Neural cell (in vitro differentiated cells): ENCODE measurements around the gene PLEKHD1.

Experiments
- EP300 ChIP-seq: fragments of 450-650 bp; conservative IDR thresholded peaks from 2 replicates; pipeline ENCODE4 v1.6.1; 2014; ENCODE audit warnings: antibody characterized with exemption, mild to moderate bottlenecking, moderate library complexity; ENCODE audit not compliant: poor library complexity, severe bottlenecking
- EZH2 ChIP-seq: fragments of 200-600, 300-800 bp; shearing (Covaris generic), sonication (generic); IDR thresholded peaks from 2 replicates; pipeline ENCODE4 v1.6.1; 2014; ENCODE audit warnings: antibody characterized with exemption, low read length, borderline replicate concordance, mild to moderate bottlenecking; ENCODE audit not compliant: insufficient read depth, poor library complexity, severe bottlenecking
- MXI1 ChIP-seq: fragments of 450-650 bp; conservative IDR thresholded peaks from 2 replicates; pipeline ENCODE4 v1.6.1; 2014; ENCODE audit warnings: antibody characterized with exemption, mild to moderate bottlenecking; ENCODE audit not compliant: poor library complexity, severe bottlenecking
- POLR2AphosphoS5 ChIP-seq: IDR thresholded peaks from 2 replicates; pipeline ENCODE4 v1.6.1; 2012
- RAD21 ChIP-seq: fragments of 450-650 bp; conservative IDR thresholded peaks from 2 replicates; pipeline ENCODE4 v1.6.1; 2014; ENCODE audit warnings: antibody characterized with exemption, mild to moderate bottlenecking, moderate library complexity
- SMC3 ChIP-seq: fragments of 450-650 bp; conservative IDR thresholded peaks from 2 replicates; pipeline ENCODE4 v1.6.1; 2014; ENCODE audit warnings: antibody characterized with exemption, mild to moderate bottlenecking, moderate library complexity; ENCODE audit not compliant: poor library complexity
- TAF1 ChIP-seq: IDR thresholded peaks from 2 replicates; pipeline ENCODE4 v1.6.1; 2012; ENCODE audit warnings: low read depth
- TF ChIP-seq, protein P1 (sequence below): IDR thresholded peaks from 2 replicates; pipeline ENCODE4 v1.6.1; 2012; ENCODE audit warnings: borderline replicate concordance
- TF ChIP-seq, protein P2 (sequence below): fragments of 450-650 bp; IDR thresholded peaks from 2 replicates; pipeline ENCODE4 v1.5.1; 2014; ENCODE audit warnings: antibody characterized with exemption, mild to moderate bottlenecking, moderate library complexity; ENCODE audit not compliant: poor library complexity, severe bottlenecking

DNA sequence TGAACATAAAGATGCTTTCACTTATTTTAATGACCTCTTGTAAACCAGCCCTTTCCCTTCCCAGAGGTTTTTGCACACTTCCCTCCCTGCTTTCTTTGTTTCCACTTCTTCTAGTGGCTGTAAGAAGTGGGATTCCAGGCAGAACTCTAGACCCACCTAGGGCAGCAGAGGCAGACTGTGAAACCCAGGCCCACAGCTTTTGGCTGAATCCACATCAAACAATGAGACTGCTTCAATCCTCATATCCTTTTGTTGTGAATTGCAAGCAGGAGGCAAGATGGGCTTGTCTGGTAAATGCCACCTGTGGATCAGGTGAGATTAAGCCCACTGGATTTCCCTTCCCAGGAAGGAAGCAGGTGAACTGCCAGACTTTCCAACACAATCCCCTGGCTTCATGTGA lies 77.4 kb downstream of the PLEKHD1 start:
- TF ChIP-seq EZH2 (no peak), POLR2AphosphoS5 (no peak), RAD21 (no peak), EP300 (no peak), SMC3 (no peak), MXI1 (no peak), TAF1 (no peak)
- TF ChIP-seq, protein P1, sequence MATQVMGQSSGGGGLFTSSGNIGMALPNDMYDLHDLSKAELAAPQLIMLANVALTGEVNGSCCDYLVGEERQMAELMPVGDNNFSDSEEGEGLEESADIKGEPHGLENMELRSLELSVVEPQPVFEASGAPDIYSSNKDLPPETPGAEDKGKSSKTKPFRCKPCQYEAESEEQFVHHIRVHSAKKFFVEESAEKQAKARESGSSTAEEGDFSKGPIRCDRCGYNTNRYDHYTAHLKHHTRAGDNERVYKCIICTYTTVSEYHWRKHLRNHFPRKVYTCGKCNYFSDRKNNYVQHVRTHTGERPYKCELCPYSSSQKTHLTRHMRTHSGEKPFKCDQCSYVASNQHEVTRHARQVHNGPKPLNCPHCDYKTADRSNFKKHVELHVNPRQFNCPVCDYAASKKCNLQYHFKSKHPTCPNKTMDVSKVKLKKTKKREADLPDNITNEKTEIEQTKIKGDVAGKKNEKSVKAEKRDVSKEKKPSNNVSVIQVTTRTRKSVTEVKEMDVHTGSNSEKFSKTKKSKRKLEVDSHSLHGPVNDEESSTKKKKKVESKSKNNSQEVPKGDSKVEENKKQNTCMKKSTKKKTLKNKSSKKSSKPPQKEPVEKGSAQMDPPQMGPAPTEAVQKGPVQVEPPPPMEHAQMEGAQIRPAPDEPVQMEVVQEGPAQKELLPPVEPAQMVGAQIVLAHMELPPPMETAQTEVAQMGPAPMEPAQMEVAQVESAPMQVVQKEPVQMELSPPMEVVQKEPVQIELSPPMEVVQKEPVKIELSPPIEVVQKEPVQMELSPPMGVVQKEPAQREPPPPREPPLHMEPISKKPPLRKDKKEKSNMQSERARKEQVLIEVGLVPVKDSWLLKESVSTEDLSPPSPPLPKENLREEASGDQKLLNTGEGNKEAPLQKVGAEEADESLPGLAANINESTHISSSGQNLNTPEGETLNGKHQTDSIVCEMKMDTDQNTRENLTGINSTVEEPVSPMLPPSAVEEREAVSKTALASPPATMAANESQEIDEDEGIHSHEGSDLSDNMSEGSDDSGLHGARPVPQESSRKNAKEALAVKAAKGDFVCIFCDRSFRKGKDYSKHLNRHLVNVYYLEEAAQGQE = no peak
- TF ChIP-seq, protein P2, sequence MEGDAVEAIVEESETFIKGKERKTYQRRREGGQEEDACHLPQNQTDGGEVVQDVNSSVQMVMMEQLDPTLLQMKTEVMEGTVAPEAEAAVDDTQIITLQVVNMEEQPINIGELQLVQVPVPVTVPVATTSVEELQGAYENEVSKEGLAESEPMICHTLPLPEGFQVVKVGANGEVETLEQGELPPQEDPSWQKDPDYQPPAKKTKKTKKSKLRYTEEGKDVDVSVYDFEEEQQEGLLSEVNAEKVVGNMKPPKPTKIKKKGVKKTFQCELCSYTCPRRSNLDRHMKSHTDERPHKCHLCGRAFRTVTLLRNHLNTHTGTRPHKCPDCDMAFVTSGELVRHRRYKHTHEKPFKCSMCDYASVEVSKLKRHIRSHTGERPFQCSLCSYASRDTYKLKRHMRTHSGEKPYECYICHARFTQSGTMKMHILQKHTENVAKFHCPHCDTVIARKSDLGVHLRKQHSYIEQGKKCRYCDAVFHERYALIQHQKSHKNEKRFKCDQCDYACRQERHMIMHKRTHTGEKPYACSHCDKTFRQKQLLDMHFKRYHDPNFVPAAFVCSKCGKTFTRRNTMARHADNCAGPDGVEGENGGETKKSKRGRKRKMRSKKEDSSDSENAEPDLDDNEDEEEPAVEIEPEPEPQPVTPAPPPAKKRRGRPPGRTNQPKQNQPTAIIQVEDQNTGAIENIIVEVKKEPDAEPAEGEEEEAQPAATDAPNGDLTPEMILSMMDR = no peak
